Neural cell (in vitro differentiated cells): ENCODE results near the gene VAMP5.

ENCODE experiments used
- CTCF ChIP-seq: fragments of 450-650 bp; IDR thresholded peaks from 2 replicates; pipeline ENCODE4 v1.5.1; 2014; ENCODE audit warnings: antibody characterized with exemption, mild to moderate bottlenecking, moderate library complexity; ENCODE audit not compliant: poor library complexity, severe bottlenecking
- EP300 ChIP-seq: fragments of 450-650 bp; conservative IDR thresholded peaks from 2 replicates; pipeline ENCODE4 v1.6.1; 2014; ENCODE audit warnings: antibody characterized with exemption, mild to moderate bottlenecking, moderate library complexity; ENCODE audit not compliant: poor library complexity, severe bottlenecking
- POLR2AphosphoS5 ChIP-seq: IDR thresholded peaks from 2 replicates; pipeline ENCODE4 v1.6.1; 2012
- RAD21 ChIP-seq: fragments of 450-650 bp; conservative IDR thresholded peaks from 2 replicates; pipeline ENCODE4 v1.6.1; 2014; ENCODE audit warnings: antibody characterized with exemption, mild to moderate bottlenecking, moderate library complexity
- TAF1 ChIP-seq: IDR thresholded peaks from 2 replicates; pipeline ENCODE4 v1.6.1; 2012; ENCODE audit warnings: low read depth

- no peak for TF ChIP-seq CTCF
- no peak for TF ChIP-seq POLR2AphosphoS5
- TF ChIP-seq EP300: no peak
- no peak for TF ChIP-seq TAF1
- no peak for TF ChIP-seq RAD21
Observed at GRCh38 chr2:85600235-85600575, 16.0 kb downstream of the VAMP5 start.
